HG02884 (cell line): Measurements from ENCODE around the gene NAXD.

Experiments
- ATAC-seq: cut with Tn5 transposase; IDR thresholded peaks from one replicate; pipeline ENCODE4 v1.9.1; 2021; ENCODE audit warnings: mild to moderate bottlenecking, moderate library complexity; ENCODE audit not compliant: unreplicated experiment

The NAXD gene

DNA sequence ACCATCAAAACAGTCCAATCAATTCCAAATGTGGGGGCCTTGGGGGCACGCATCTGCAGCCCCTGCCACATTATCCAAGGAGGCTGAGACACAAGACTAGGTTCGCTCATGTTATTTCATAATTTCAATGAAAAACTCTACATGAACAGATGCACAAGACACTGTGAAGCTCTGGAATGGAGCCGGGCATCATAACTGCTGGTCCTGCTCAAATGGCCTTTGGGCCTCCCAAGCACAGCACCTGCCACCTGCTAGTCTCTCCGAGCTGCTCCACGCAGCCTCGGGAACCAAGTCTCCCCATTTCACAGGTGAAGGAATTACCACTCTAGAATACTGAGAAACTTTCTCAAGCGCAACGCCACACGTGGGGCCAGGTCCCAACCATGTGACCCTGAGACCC lies 73.7 kb downstream of the NAXD start:
- ATAC-seq = no peak
